Measurements from ENCODE around the gene KIF25. TPM values are rescaled to one million over a fixed set of nuclear protein-coding genes. Genes with fewer than 3 reads are reported as not detected.

Gene KIF25
- total RNA-seq, 3 donors from 2014 or later: 0.14 to 1.1 (median 0.41) TPM

DNA sequence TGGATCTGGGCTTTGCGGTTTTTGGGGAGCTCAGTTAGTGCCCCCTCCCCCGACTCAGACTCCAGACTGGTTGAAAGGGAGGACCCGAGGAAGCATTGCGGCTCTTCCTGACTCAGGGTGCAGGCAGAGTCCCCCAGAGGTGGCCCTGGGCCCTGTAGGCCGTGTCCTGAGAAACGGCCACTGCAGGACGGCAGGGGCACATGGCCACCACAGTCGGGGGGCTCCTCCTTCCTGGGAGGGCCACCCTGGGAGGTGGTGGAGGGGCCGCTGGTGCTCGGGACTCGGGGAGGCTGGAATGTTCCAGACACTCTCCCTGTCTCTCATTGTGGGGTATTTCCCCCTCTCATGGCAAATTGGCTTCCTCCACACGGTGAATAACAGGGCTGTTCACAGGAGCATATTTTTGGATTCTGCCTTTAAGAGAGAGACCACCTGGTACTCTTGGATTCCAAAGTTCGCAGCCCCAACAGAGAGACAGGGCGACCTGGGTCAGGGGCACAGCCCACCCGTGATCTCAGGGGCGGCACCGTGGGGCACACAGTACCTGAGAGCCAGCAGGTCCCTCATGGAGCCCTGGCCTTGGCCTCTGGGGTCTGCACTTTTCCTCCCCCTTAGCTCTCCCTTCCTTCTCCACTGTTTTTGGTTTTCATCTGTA, 45.8 kb downstream of the KIF25 start:
- no peak overlapping the region for H3K4me3 ChIP-seq
- H3K36me3 ChIP-seq (ENCODE audit: low read depth): no peaks in the 10 kb centered on the region
- intact Hi-C loops (cut with DNase I, micrococcal nuclease): no loop called here
- no peaks in the 10 kb centered on the region for H3K4me1 ChIP-seq (ENCODE audit: low read depth)
- DNase-seq: no peak
- peaks cover 30% of the 10 kb centered on the region for H3K9me3 ChIP-seq
- TF ChIP-seq, protein P1, sequence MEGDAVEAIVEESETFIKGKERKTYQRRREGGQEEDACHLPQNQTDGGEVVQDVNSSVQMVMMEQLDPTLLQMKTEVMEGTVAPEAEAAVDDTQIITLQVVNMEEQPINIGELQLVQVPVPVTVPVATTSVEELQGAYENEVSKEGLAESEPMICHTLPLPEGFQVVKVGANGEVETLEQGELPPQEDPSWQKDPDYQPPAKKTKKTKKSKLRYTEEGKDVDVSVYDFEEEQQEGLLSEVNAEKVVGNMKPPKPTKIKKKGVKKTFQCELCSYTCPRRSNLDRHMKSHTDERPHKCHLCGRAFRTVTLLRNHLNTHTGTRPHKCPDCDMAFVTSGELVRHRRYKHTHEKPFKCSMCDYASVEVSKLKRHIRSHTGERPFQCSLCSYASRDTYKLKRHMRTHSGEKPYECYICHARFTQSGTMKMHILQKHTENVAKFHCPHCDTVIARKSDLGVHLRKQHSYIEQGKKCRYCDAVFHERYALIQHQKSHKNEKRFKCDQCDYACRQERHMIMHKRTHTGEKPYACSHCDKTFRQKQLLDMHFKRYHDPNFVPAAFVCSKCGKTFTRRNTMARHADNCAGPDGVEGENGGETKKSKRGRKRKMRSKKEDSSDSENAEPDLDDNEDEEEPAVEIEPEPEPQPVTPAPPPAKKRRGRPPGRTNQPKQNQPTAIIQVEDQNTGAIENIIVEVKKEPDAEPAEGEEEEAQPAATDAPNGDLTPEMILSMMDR (IDR thresholded peaks at IDR 0.05): no peak
- no peak for ATAC-seq

DNA sequence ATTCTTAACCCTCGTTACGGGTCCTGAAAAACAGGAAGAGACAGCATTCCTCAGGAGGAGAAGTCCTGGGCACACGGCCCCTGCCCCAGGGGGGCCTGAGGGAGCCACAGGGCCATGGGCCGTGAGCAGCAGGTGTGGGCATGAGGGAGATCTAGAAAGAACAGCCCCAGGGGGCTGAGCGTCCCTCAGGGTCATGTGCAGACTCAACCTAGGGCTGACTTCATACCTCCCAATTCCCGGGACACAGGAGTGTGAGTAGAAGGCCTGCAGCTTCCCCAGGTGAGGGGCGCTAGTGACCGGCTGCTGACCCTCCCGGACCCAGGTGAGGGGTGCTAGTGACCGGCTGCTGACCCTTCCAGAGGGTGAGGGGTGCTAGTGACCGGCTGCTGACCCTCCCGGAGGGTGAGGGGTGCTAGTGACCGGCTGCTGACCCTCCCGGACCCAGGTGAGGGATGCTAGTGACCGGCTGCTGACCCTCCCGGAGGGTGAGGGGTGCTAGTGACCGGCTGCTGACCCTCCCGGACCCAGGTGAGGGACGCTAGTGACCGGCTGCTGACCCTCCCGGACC, 46.5 kb downstream of the KIF25 start:
- DNase-seq (no peak), ATAC-seq (no peak)
- no peaks in the 10 kb centered on the region for H3K36me3 ChIP-seq (ENCODE audit: low read depth)
- no peaks in the 10 kb centered on the region for H3K4me1 ChIP-seq (ENCODE audit: low read depth)
- TF ChIP-seq, protein P1 (IDR thresholded peaks at IDR 0.05): no peak
- H3K4me3 ChIP-seq: no peak overlapping the region
- peaks cover 24% of the 10 kb centered on the region for H3K9me3 ChIP-seq
- intact Hi-C loops (cut with DNase I, micrococcal nuclease): no loop called here

DNA sequence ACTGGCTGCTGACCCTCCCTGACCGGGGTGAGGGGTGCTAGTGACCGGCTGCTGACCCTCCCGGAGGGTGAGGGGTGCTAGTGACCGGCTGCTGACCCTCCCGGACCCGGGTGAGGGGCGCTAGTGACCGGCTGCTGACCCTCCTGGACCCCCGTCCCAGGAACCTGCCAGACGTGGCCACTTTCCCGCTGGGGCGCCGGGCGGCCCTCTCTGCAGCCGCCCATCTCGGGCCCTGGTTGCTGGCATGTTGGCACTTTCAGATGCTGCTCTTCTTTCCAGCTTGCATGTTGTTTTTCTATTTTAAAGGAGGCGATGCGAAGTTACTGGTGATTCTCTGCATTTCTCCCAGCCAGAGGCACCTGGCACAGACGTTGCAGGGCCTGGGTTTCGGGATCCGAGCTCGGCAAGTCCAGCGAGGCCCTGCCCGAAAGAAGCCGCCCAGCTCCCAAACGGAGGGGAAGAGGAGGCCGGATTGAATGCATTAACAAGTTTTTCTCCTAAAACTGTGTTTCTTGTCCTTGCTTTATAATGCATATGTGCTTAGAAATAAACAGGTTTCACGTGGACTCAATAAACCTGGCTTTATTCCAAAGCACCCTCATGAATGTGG, 47.2 kb downstream of the KIF25 start:
- TF ChIP-seq, protein P1 (IDR thresholded peaks at IDR 0.05): no peak
- DNase-seq: no peak
- no peaks in the 10 kb centered on the region for H3K4me1 ChIP-seq (ENCODE audit: low read depth)
- intact Hi-C loops (cut with DNase I, micrococcal nuclease): no loop called here
- no peak for ATAC-seq
- no peaks in the 10 kb centered on the region for H3K36me3 ChIP-seq (ENCODE audit: low read depth)
- peaks cover 18% of the 10 kb centered on the region for H3K9me3 ChIP-seq
- no peak overlapping the region for H3K4me3 ChIP-seq

- intact Hi-C loops (cut with DNase I, micrococcal nuclease): no loop called here
- Histone ChIP-seq H3K9me3 (peaks cover 12% of the 10 kb centered on the region), H3K4me1 (ENCODE audit: low read depth) (no peaks in the 10 kb centered on the region), H3K36me3 (ENCODE audit: low read depth) (no peaks in the 10 kb centered on the region), H3K4me3 (no peak overlapping the region)
- TF ChIP-seq, protein P1 (IDR thresholded peaks at IDR 0.05): no peak
- ATAC-seq: no peak
- peak in 1 of 3 donors; percentile 43 for DNase-seq
Measured at GRCh38 chr6:168045141-168045691, 47.7 kb downstream of the KIF25 start.

DNA sequence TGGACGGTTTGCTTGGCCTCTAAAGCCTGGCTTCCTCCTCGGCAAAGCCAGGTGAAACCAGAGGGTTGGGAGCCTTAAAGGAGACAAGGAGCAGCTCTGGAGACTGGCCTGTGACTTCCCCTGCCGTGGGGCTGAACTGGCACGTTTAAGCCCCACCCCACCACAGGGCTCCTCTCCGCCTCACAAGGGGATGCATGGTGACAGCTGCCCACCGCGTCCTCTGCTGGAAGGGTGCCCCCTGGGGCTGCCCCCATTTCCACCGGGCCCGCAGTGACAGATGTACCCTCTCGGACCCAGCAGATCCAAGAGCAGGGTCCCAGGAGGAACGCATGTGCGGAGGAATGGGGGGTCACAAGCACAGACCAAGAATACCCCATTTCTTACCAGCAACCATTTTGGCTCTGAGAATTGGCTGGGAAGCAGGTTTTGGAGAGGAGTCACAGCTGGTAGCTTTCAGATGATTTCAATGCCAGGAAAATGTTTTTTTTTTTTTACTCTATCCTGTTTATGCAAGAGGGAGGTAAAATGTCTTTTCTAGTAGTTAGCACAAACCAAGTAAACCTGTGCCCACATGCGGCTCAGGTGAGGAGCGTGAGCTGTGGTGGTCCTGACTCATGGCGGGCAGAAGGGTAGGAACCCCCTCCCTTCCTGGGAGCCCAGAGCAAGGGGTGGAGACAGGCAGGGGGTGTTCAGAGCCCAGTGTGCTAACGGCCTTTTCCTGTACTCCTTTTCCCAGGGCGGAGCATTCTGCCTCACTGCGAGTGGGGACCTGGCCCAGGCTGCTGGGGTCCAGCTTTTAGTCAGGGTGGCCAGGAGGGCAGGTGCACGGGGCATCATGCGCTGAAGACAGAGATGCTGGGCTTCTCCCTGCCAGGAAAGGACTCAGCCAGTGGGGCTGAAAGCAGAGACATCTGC, 48.5 kb downstream of the KIF25 start:
- ATAC-seq (no peak), DNase-seq (peak in 1 of 3 donors; percentile 49)
- Histone ChIP-seq H3K36me3 (ENCODE audit: low read depth) (no peaks in the 10 kb centered on the region), H3K9me3 (peaks cover 4% of the 10 kb centered on the region), H3K4me3 (no peak overlapping the region), H3K4me1 (ENCODE audit: low read depth) (no peaks in the 10 kb centered on the region)
- intact Hi-C loops (cut with DNase I, micrococcal nuclease): no loop called here
- TF ChIP-seq, protein P1 (IDR thresholded peaks at IDR 0.05): no peak

All from mucosa of descending colon (tissue), 3 donors.